Activated gamma-delta T cell treated with Interleukin-2 at 50 U/mL for 16 hours (primary cell): ENCODE results near the gene LRRC63.
A peak's percentile ranks its signal among the peaks of the same experiment; 100 is the strongest.

Experiments used
- DNase-seq: peaks from one replicate; pipeline ENCODE4 v3.0.0-alpha.2; 2020

LRRC63 gene

GRCh38 chr13:46313432-46314257 is 101.9 kb downstream of the LRRC63 start:
- DNase-seq: no peak

- no peak for DNase-seq
Observed at GRCh38 chr13:46314587-46314986, 102.9 kb downstream of the LRRC63 start.

DNA sequence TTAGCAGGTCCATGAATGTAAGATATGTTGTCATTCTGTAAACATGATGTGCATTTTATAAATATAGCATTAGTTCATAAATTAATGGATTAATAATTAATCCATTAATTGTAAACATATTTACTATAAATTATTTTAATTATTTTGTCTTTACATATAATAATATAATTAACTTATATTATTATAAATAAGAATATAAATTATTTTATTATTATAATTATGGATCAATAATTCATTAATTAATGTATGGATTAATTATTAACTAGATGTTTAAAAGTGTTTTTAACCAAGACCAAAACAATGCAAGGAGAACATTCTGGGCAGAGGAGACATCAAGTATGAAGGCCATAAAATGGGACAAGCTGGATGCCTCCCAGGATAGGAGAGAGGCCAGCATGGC is 103.3 kb downstream of the LRRC63 start:
- DNase-seq: no peak

DNA sequence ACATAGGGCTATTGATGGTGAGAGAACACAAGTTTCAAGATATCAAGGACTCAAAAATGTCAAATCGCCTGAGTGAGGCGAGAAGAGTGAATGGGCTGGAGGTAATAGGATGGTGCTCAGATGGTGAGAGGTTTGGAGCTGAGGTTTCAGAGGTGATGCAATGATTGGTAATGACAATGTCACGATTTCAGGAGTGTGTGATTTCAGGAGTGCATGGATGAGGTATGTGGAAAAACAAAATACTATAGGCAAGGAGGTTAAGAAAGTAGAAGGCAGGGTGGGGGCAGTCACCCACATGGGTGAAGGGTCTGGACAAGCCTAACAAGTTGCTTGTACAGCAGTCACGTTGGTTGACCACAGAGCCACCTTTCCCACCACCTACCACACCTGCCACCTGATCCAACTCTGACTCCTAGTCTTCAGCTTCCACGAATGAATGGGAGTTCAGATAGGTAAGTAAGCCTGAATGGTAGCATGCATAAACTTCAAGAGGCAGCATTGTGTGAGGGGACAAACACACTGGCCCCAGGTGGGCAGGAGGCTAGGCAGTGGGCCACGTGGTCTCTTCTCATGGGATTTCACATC is 103.9 kb downstream of the LRRC63 start:
- DNase-seq: no peak

- DNase-seq: no peak
Observed at GRCh38 chr13:46317120-46317519, 105.4 kb downstream of the LRRC63 start.

- no peak for DNase-seq
Observed at GRCh38 chr13:46318986-46319385, 107.3 kb downstream of the LRRC63 start.

DNA sequence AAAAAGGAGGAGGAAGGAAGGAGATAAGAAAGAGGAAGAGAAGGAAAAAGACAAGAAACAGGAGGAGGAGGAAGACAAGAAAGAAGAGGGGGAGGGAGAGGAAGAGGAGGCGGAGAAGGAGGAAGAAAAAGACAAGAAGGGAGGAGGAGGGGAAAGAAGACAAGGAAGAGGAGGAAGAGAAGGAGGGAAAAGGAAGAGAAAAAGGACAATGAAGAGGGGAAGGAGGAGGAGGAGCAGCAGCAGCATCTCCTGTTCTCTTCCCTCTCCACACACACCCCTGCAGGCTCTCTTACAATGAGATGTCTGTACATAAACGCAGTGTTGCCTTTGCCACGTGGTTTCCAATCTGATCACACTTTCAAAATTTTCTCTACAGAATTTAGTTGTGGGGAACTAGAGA is 108.7 kb downstream of the LRRC63 start:
- DNase-seq: no peak

- no peak for DNase-seq
Observed at GRCh38 chr13:46320821-46321220, 109.1 kb downstream of the LRRC63 start.

DNA sequence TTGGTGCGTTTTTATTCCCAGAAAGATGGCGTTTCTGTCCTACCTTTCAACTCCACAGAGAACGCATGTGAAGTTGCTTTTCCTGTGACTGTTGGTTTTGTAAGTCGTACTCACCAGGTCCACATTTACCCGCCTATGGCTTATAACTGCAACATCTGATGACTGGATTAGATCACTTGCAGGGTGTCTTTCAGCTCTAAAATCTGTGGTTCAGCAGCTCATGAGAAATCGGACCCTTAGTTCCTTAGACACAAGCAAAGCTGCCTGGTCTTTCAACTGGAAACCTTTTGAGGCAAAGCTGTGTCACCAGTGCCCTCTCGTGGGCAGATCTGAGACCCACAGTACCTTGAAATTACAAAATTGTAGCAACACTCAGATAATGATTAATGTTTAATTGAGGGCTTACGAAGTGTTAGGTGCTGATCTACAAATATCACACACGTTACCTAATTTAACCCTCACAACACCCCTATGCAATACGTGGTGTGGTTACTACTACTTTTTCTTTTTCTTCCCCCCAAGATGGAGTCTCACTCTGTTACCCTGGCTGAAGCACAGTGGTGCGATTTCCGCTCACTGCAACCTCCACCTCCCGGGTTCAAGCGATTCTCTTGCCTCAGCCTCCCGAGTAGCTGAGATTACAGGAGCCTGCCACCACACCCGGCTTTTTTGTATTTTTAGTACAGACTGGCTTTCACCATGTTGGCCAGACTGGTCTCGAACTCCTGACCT is 109.9 kb downstream of the LRRC63 start:
- peak; percentile 67 for DNase-seq

DNA sequence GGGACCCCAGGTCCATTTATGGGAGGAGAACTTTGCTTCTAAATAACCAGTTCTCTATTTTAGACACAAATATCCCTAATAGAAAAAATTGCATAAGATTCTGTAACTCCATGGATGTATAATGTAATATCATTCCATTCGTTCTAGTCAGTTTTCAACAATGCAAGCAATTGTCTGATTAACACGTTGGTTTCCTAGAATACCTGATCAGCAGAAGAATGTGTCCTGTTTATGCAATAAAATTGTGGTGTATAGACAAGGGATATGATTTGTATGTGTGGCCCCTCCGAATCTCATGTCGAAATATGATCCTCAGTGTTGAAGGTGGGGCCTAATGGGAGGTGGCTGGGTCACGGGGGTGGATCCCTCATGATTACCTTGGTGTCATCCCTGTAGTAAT is 113.2 kb downstream of the LRRC63 start:
- DNase-seq: no peak
